Progenitor cell of endocrine pancreas (in vitro differentiated cells): ENCODE data around the gene NRSN2. TPM values are rescaled to one million over a fixed set of nuclear protein-coding genes. Genes with fewer than 3 reads are reported as not detected.
A peak's percentile ranks its signal among the peaks of the same experiment; 100 is the strongest.
"Not testable (repeated sequence)": the region's sequence is repeated elsewhere in the genome, so short reads cannot be mapped to it uniquely, and the experiment has no call there.

Experiments used
- DNase-seq: peaks from one replicate; pipeline ENCODE4 v3.0.0; 2021; ENCODE audit warnings: low spot score; ENCODE audit not compliant: unreplicated experiment
- H3K27ac Mint-ChIP-seq: 2 replicates; pipeline ENCODE4 v1.8.0; 2021; ENCODE audit warnings: mild to moderate bottlenecking, moderate library complexity, mixed read lengths
- H3K27me3 Mint-ChIP-seq: 2 replicates; pipeline ENCODE4 v1.8.0; 2021; ENCODE audit warnings: mixed read lengths
- H3K36me3 Mint-ChIP-seq: 2 replicates; pipeline ENCODE4 v1.8.0; 2022; ENCODE audit warnings: mixed read lengths; ENCODE audit not compliant: insufficient read depth
- H3K4me1 Mint-ChIP-seq: 2 replicates; pipeline ENCODE4 v1.8.0; 2021; ENCODE audit warnings: low read depth, mixed read lengths
- H3K4me3 Mint-ChIP-seq: 2 replicates; pipeline ENCODE4 v1.8.0; 2021; ENCODE audit warnings: low read depth, mild to moderate bottlenecking, moderate library complexity, mixed read lengths
- H3K9me3 Mint-ChIP-seq: 2 replicates; pipeline ENCODE4 v1.8.0; 2021; ENCODE audit warnings: low read depth, mixed read lengths
- total RNA-seq: library from RNA; stranded (reverse); gene quantifications from 2 replicates; pipeline ENCODE4 v1.2.1, GENCODE V29; 2021
- TF ChIP-seq, protein P1 (sequence below): fragments of 200-600 bp; sonication (generic); IDR thresholded peaks from one replicate; pipeline ENCODE4 v1.5.0; 2021; ENCODE audit warnings: antibody characterized with exemption, mild to moderate bottlenecking; ENCODE audit not compliant: unreplicated experiment

NRSN2 gene
- total RNA-seq, 1 donor from 2014 or later, result 33.0 TPM

DNA sequence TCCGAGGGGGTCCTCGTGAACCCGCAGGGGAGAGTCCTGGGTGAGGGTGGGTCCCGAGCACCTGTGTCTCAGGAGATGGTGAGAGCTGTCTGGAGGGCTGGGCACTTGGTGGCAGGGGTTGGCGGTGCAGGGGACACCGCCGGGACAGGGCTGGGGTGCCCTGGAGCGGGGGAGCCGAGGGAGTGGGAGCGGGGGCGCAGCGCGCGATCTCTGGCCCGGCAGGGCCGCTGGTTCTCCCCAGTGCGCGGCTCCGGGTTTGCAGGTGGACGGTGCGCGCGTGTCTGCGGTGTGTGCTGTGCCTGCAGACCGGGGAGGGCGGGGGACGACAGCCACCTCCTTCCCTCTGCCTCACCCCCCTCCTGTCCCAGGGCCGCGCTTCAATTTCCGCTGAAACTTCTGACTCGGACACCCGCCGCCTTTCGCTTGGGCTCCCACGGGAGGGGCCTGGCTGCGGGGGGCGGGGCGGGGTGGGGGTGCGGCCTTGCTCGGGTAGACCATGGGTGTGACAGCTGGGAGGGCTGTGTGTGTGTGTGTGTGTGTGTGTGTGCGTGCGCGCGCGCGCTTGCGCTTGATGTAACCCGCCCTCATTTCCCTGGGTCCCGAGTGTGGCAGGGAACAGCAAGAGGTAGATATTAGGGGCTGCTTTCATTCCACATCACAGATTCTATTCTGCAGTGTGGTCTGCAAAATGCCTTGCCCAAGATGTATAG lies 34.8 kb downstream of the NRSN2 start:
- Mint-ChIP-seq H3K27ac (no peak overlapping the region), H3K9me3 (no peaks in the 10 kb centered on the region), H3K36me3 (no peaks in the 10 kb centered on the region), H3K4me3 (peak overlapping the region; percentile 69), H3K4me1 (peaks cover 2% of the 10 kb centered on the region), H3K27me3 (peaks cover 29% of the 10 kb centered on the region)
- no peak for DNase-seq
- TF ChIP-seq, protein P1, sequence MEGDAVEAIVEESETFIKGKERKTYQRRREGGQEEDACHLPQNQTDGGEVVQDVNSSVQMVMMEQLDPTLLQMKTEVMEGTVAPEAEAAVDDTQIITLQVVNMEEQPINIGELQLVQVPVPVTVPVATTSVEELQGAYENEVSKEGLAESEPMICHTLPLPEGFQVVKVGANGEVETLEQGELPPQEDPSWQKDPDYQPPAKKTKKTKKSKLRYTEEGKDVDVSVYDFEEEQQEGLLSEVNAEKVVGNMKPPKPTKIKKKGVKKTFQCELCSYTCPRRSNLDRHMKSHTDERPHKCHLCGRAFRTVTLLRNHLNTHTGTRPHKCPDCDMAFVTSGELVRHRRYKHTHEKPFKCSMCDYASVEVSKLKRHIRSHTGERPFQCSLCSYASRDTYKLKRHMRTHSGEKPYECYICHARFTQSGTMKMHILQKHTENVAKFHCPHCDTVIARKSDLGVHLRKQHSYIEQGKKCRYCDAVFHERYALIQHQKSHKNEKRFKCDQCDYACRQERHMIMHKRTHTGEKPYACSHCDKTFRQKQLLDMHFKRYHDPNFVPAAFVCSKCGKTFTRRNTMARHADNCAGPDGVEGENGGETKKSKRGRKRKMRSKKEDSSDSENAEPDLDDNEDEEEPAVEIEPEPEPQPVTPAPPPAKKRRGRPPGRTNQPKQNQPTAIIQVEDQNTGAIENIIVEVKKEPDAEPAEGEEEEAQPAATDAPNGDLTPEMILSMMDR, result no peak

DNA sequence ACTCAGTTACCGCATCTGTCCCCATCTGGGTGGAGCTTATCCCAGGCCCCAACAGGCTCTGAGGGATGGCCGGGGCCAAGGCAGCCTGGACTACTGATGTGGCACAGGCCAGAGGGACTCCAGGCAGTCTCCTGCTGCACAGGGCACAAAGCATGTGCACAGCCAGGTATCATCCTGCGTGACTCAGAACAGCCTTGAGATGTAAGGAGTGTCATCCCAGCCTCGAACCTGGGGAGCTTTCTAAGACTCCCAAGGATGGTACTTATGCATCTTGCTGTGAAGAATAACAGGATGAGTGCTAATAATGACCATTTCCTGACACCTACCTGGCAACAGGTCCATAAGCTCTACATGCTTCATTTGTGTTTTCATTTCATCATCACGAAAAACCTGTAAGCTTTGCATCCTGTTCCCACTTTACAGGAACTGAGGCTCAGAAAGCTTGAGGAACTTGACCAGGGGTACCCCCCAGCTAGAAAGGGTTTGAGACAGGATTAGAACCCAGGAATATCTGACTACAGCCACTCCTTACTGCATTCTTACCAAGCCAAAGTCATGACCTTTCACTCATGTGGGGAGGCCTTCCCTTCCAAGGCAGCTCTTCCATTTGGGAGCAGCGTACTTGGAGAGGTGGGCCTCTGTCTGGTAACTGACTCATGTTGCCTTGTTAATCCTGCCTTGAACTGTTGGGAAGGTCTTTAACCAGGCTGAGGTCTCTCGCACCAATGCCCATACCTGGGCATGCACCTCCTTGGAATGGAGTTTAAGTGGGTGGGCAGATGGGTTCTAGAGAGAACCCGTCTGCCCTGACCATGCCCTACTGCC lies 35.6 kb downstream of the NRSN2 start:
- TF ChIP-seq, protein P1, result no peak
- Mint-ChIP-seq H3K27ac (no peak overlapping the region), H3K4me3 (peak overlapping the region; percentile 69), H3K9me3 (no peaks in the 10 kb centered on the region), H3K36me3 (no peaks in the 10 kb centered on the region), H3K4me1 (peaks cover 2% of the 10 kb centered on the region), H3K27me3 (peaks cover 29% of the 10 kb centered on the region)
- no peak for DNase-seq

DNA sequence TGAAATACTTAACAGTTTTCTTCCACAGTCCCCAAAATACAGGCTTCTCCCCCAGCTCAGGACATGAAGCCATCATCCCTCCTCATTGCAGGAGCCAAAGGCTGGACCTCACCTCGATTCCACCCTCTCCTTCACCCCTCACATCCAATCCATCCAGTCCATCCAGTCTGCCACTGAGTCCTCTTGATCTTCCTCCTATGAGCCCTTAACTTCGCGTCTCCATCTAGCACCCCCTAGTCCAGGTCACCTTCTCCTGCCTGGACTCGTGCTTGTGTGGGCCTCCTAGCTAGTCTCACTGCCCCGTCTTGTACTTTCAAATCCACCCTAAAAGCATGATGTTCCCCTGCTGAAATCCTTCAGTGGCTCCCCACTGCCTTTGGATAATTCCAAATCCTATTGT lies 37.0 kb downstream of the NRSN2 start:
- no peak overlapping the region for H3K27ac Mint-ChIP-seq
- TF ChIP-seq, protein P1, result no peak
- no peak overlapping the region for H3K4me3 Mint-ChIP-seq
- H3K4me1 Mint-ChIP-seq, result peaks cover 5% of the 10 kb centered on the region
- peaks cover 31% of the 10 kb centered on the region for H3K27me3 Mint-ChIP-seq
- H3K9me3 Mint-ChIP-seq, result no peaks in the 10 kb centered on the region
- peaks cover 4% of the 10 kb centered on the region for H3K36me3 Mint-ChIP-seq
- DNase-seq, result no peak

DNA sequence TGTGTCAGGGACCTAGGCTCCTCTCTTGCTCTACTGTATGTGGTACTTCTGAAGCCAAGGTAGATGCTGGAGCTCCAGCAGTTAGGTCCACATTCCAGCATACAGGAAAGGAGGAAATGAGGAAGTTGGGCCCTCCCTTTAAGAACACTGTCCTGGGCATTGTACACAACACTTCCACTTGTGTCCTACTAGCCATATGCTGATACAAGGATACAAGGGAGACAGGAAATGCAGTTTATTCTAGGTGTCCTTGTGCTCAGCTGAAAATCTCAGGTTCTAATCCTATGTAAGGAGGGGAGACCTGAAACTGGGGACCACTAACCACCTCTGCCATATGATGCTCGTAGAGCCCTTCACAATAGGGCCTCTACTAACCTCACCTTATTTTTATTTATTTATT lies 37.8 kb downstream of the NRSN2 start:
- DNase-seq, result no peak
- TF ChIP-seq, protein P1, result no peak
- no peaks in the 10 kb centered on the region for H3K9me3 Mint-ChIP-seq
- peaks cover 7% of the 10 kb centered on the region for H3K4me1 Mint-ChIP-seq
- no peak overlapping the region for H3K27ac Mint-ChIP-seq
- H3K4me3 Mint-ChIP-seq, result no peak overlapping the region
- H3K27me3 Mint-ChIP-seq, result peaks cover 31% of the 10 kb centered on the region
- peaks cover 4% of the 10 kb centered on the region for H3K36me3 Mint-ChIP-seq

DNA sequence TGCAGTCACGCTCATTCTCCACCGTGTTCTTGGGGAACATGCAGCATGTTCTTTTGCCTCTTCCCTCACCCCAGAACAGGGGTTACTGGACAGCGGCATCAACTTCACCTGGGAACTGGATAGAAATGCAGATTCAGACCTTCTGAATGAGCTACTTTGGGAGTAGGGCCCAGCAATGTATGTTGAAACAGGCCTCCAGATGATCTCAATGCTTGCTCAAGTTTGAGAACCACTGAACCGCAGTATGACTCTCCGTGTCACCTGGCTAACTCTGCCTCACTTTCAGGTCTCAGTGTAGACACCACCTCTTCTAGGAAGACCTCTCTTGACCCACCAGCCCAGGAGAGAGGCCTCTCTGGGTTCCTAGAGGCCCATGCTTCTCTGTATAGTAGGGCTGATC lies 38.5 kb downstream of the NRSN2 start:
- H3K27ac Mint-ChIP-seq, result no peak overlapping the region
- peaks cover 6% of the 10 kb centered on the region for H3K36me3 Mint-ChIP-seq
- no peak for DNase-seq
- H3K9me3 Mint-ChIP-seq, result no peaks in the 10 kb centered on the region
- H3K4me3 Mint-ChIP-seq, result no peak overlapping the region
- peaks cover 34% of the 10 kb centered on the region for H3K27me3 Mint-ChIP-seq
- TF ChIP-seq, protein P1, result no peak
- H3K4me1 Mint-ChIP-seq, result peaks cover 12% of the 10 kb centered on the region

DNA sequence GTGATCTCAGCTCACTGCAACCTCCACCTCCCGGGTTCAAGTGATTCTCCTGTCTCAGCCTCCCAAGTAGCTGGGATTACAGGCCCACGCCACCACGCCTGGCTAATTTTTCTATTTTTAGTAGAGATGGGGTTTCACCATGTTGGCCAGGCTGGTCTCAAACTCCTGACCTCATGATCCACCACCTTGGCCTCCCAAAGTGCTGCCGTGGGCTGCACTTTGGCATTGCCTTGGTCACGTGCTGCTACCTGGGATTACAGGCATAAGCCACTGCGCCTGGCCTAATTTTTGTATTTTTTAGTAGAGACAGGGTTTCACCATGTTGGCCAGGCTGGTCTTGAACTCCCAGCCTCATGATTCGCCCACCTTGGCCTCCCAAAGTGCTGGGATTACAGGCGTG lies 39.7 kb downstream of the NRSN2 start:
- H3K4me3 Mint-ChIP-seq, H3K9me3 Mint-ChIP-seq, H3K36me3 Mint-ChIP-seq, H3K27ac Mint-ChIP-seq, DNase-seq: not testable (repeated sequence)
- Mint-ChIP-seq H3K4me1 (peaks cover 14% of the 10 kb centered on the region), H3K27me3 (peaks cover 35% of the 10 kb centered on the region)
